ENCODE measurements around the gene SGTA.

The SGTA gene

DNA sequence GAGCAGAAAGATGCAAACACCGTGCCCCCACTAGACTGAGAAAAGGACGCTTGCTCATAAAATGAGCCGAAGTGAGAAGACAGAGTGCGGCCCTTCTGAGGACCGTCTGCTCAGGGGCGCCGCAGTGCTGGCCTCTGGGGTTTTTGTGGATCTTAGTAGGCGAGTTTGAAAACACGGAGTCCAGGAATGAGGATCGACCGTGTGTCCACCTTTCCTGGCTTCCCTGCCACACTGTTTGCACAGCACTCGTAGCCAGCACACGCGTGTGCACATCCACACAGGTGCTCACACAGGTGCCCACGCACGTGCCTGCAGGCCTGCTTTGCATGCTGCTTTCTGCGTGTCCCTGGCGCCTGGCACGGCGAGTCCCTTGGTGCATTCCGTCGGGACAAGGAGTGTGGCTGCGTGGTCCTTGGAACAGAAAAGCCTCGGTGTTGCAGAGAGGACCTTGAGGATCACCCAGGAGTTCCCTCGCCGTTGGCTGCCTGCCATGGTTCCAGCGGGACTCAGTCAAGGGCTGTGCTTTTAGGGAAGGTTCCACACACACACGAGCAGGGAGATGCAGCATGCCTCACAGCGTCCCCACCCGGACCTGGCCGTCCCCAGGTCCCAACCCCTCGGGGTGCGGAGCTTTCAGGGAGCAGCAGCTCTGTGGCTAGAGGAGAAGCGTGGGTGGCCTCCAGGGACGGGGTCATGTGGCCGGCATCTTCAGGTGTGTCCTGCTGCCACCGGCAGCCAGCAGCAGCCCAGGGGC lies 26.5 kb upstream of the SGTA start:
- no peak for DNase-seq

DNA sequence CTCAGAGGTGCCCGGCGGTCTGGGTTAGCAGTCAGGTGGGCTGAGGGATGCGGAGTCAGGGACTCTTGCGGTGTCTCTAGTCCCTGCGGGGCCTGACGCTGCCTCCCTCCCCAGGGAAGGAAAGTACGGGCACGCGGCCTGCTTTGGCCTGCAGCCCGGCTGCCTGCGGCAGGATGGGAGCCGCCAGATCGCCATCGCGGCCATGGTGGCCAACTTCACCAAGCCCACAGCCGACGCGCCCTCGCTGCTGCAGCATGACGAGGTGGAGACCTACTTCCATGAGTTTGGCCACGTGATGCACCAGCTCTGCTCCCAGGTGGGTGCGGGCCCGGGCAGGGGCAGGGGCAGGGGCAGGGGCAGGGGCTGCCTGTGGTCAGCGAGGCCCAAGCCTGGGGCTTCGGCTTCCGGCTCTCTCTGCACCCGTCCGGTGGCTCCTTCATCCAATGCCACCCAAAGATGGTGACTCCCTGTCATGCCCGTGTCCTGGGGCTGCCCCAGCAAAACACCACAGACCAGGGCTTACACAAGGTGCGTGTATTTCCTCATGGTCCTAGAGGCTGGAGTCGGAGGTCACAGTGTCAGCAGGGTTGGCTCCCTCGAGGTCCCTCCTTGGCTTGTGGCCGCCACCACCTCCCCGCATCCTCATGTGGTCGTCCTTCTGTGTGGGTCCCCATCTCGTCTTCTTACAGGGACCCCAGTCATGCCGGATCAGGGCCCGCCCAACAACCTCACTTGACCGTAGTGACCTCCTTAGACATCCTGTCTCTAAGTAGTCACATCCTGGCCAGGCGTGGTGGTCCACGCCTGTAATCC lies 25.3 kb upstream of the SGTA start:
- no peak for DNase-seq

DNA sequence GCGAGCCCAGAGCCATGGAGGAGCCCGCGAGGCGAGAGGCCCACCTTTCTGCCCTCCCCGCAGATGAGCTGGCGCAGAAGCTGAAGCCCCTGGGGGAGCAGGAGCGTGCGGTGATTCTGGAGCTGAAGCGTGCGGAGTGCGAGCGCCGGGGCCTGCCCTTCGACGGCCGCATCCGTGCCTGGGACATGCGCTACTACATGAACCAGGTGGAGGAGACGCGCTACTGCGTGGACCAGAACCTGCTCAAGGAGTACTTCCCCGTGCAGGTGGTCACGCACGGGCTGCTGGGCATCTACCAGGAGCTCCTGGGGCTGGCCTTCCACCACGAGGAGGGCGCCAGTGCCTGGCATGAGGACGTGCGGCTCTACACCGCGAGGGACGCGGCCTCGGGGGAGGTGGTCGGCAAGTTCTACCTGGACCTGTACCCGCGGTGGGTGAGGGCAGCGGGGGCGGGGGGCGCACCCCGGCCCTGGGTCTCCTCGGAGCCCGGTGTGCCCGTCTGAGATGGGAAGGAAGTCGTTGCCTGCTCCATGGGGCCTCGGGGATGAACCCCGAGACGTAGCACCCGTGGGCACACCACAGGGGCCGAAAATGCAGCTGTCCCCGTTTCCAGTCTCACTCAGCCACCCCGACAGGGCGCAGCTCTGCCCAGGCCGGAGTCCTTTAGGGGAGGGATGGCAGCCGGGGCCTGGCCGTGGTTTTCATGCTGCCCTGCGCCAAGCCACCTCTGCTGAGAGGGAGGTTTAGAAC lies 24.5 kb upstream of the SGTA start:
- DNase-seq, result no peak

DNA sequence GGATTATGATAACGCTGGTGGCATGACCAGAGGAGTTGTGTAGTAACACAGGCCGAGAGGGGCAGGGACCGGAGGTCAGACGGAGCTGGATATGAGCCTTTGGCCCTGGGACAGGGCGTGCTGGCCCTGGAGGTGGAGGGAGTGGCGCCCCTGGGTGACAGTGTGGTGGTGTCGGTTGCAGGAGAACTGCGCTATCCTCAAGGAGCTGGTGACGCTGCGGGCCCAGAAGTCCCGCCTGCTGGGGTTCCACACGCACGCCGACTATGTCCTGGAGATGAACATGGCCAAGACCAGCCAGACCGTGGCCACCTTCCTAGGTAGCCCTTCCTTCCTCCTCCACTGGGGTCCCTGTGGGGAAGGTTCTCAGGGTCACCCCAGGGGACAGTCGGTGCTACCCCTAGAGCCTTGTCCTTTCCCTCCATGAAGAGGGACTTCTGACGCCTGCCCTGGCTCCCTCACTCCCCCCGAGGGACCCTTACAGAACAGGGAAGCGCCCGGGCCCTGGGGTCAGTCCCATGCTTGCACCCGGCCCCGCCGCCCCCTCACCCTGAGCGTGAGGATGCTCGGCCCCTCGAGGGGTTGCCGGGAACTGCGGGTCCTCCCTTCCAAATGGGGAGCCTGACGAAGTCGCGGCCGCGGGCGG lies 23.8 kb upstream of the SGTA start:
- no peak for DNase-seq

DNA sequence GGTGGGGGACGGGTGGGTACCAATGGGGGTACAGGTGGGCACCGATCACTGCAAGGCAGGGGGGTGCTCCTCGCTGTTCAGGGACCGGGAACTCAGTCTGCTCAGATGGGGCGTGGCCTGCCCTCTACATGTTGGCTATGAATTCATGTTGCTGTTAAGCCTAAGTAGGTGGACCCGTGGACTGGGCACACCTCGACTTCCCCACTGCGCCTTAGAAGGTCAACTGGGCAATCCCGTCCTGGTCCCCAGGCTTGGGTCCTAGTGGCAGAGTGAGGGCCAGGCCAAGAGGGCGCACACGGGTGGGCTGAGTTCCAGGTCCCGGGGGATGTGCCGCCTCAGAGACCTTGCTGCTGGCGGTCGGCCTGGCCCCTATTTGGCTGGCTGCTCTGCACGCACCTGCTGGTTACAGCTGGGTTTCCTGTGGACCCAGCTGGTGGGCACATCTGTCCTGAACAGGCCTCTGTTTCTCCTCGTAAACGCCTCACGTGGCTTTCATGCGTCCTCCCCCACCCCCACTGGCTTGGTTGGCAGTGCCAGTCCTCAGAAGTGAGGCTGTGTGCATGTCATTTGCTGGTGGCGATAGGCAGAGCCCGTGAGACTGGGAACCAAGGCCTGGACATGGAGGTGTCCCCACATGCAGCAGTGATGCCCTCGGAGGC lies 23.0 kb upstream of the SGTA start:
- no peak for DNase-seq

DNA sequence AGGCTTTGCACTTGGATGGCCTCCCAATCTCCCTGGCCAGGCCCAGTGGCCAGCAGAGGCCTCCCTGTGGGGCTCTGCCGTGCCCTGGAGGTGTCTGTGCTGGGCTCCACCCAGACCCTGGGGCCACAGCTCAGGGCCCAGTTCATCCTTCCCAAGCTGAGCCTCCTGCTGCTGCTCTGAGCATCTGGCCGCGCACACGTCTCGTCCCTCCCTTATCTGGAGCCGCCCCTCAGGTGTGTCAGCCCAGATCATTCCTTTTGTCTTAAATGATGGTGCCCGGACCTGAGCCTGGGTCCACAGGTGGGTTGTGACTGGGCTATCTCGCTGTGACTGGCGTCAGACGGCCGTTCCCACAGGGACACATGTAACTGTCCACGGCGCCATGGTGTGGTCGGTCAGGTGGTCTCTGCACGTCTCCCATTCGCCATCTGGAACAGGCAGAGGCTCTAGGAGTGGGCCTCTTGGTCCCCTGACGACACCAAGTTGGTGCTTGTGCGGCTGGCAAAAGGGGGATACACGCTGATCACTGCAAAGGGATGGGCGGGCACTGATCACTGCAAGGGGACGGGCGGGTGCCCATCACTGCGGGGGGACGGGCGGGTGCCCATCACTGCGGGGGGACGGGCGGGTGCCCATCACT lies 22.3 kb upstream of the SGTA start:
- DNase-seq, result no peak

DNA sequence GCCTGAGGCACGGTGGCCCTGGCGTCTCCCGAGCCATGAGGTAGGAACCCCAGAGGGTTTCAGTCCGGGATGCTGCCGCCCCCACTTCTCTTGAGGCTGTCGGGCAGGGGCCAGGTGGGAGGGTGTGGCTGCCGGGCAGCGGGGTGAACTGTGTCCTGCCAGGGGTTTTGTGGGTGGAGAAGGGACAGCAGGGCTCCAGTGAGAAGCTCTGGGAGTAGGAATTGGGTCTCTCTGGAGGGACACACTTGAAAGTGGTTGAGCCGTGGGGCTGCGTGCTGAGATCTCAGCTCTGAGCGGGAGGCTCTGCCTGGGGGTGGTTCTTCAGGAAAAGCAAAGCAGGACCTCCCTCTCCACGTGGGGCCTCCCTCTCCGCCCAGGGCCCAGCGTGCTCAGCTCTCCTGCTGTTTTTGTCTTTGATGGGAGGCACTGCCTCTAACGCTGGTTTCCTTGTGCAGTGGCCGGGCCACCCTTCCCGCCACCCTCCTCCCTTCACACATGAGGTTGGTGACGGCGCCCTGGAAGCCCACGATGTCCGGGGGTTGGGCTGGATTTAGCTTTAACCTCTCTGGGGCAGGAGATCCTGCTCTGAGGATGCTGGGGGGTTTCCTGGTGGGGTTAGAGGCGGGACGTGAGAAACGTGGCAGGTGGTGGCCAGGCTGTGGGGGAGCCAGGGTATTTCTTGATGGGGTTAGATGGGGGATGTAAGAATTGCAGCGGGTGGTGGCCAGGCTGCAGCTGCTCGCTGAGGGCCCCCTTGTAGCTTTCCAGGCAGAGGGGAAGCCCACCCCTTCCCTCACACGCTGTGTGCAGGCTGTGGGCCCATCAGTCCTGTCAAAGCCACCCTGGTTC lies 21.3 kb upstream of the SGTA start:
- no peak for DNase-seq

DNA sequence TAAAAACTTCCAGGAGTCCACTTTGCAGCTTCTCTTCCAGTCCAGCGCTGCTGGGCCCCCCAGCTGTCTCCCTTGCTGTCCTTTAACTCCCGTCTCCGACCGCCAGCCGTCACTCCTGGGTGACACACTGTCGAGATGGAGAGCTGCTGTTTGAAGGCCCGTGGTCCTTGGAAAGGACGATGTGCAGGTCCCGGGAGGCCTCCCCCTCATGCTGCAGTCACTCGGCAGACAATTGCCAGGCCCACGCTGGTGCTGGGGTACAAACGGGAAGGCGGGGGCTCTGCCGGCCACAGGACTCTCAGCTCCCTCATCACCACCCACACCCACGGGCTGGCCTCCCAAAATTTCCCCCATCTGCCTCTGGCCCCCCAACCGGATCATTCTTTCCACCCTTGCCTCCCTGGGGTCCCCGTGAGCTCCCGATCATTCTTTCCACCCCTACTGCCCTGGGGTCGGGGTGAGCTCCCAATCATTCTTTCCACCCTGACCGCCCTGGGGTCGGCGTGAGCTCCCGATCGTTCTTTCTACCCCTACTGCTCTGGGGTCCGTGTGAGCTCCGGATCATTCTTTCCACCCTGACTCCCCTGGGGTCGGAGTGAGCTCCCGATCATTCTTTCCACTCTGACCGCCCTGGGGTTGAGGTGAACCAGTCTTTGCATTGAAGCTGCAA lies 20.5 kb upstream of the SGTA start:
- no peak for DNase-seq

DNA sequence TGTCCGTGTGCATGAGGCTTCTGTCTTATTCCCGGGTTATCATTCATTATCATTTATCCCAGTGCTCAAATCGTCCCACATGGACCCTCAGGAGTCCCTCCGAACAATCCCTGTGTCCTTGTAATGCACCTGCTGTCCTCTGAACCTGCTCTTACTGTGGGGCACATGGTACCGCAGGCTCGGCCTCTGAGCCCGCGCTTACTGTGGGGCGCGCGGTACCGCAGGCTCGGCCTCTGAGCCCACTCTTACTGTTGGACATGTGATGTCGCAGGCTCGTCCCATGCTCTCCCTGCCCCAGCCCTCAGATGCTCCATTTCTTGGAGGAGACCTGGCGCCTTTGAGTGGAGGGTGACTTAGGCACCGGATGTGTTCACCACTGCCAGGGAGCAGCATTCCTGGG lies 19.8 kb upstream of the SGTA start:
- no peak for DNase-seq

DNA sequence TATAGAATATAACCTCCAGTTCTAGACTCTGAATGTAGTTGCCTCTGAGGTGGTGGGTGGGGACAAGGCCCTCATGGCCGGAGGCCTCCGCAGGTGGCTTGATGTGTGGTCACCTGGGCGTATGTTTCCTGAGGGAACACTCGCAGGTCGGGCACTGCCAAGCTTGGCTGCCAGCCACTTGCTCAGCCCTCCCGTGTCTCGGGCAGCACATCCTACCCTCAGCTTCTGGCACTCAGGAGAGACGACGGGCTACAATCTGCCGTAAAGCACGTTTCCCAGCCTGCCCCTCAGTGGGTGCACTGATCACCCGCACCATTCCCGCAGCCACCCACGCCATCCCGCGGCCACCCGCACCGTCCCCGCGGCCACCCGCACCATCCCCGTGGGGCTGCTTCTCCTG lies 17.4 kb upstream of the SGTA start:
- DNase-seq, result no peak

DNA sequence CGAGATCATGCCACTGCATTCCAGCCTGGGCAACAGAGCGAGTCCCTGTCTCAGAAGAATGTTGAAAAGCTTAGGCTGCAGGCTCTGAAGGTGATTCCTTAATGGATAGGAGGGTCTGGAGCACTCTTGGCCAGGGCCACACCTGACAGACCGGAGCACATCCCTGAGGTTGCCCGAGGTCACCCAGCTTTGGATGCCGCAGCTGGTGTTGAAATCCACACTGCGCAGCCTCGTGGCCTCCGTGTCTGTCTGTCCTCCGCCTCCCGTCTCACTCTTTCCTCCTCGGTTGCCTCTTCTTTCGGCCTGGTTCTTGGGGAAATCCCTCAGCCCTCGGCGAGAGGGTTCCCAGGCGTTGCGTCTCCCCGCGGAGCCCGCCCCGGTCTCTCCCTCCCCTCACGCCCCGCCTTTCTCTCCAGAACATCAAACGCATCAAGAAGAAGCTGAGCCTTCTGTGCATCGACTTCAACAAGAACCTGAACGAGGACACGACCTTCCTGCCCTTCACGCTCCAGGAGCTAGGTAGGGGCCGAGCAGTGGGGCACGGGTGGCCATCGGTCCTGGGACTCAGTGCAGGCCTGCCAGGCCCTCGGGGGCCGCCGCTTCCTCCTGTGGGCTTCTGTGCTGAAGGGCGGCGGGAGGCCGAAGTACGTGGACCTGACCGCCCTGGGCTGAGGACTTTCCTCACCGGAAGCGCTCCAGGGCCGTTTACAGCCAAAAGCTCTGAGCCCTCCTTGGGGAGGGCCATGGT lies 16.4 kb upstream of the SGTA start:
- no peak for DNase-seq

DNA sequence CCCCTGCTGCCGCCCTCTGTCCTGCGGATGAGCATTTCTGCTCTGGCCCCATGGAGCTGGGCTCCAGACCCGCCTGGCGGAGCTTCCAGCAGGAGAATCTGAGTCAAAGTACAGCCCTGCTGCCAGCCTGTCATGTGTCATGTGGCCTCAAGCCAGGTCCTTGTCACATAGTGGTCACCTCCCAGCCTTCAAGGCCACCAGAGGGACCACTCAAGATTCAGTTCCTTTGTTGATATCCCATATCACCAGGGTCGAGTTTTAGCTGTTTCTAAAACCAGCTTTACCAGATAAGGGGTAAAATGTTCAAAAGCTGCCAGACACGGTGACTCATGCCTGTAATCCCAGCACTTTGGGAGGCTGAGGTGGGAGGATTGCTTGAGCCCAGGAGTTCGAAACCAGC lies 15.7 kb upstream of the SGTA start:
- DNase-seq, result no peak

DNA sequence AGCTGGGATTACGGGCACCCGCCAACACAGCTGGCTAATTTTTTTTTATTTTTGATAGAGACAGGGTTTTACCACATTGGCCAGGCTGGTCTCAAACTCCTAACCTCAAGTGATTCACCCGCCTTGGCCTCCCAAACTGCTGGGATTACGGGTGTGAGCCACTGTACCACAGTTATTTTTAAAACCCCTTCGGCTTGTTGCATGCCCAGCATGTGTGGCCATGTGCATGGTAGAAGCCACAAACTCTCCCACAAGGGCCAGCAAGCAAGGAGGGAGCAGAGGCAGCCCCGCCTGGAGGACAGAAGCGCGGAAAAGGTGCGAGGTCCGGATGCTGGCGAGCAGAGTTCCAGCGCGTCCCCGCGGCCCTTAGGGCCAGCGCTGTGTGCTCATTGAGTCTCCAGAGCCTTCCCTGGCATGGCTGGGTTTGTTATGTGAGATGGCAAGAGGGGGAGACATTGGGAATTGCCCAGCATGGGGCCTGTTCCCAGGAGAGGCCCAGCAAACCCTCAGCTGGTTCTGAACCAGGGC lies 15.1 kb upstream of the SGTA start:
- no peak for DNase-seq

DNA sequence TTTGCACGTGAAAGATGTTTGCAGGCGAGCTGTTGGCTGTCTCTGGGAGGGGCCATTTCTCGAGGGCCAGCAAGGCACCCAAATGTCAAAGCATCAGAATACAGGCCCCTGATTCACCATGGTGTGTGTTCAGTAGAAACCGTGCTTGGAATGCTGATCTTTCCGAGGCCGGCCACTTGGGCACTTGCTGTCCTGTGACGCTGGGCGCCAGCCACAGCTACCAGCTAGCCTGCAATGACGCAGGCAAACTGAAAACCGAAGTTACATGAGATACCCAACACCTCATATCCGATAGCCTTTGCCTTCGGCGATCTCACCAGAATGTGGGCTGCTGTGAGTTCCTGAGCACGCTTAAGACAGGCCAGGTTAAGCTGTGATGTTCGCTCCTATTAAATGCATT lies 14.2 kb upstream of the SGTA start:
- DNase-seq, result no peak

DNA sequence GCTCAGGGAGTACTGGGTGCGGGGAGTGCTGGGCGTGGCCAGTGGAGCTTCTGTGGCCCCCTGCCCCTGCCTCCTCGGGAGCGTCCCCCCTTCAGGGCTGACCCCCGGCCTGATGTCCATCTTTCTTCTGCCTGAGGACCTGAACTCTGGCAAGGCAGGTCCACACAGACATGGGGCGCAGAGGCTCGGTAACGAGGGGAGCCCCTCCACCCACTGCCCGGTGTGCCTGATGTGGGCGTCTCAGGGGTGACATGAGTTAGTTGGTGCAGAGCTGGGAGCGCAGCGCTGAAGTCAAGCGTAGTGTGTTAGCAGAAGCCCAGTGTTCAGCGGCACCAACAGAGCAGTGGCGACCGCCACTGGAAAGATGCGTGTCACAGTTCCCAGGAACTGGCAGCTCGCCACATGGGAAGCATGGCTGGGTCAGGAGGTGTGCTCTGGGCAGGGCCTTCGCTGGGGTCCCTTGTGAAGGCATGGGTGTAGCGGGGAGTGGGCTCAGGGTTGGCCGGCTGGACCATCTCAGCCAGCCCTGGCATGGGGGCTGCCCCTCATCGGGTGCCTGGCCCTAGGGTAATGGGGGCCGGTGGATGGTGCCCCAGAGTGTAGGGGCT lies 13.7 kb upstream of the SGTA start:
- DNase-seq, result no peak

DNA sequence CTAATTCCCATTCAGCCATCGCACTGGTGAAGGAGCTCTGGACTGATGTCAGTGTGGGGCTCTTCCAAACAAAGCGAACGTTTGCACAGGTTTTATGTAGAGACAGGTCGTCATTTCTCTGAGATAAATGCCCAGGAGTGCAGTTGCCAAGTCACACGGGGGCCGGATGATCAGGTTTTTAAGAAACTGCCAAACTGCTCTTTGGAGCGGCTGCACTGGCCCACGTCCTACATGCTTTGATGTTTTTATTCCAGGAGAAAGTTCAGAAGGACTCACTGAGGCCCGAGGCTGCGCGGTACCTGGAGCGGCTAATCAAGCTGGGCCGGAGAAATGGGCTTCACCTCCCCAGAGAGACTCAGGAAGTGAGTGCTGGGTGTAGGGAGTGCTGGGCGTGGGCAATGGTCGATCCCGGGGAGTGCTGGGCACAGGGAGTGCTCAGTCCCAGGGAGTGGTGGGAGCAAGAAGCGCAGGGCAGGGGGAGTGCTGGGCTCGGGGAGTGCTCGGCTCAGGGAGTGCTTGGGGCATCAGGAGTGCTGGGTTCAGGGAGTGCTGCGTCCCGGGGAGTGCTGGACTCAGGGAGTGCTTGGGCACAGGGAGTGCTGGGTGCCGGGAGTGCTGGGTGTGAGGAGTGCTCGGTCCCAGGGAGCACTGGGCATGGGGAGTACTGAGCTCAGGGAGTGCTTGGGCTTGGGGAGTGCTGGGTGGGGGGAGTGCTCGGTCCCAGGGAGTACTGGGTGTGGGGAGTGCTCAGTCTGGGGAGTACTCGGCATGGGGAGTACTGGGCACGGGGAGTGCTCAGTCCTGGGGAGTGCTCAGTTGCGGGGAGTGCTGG lies 13.0 kb upstream of the SGTA start:
- DNase-seq, result no peak

DNA sequence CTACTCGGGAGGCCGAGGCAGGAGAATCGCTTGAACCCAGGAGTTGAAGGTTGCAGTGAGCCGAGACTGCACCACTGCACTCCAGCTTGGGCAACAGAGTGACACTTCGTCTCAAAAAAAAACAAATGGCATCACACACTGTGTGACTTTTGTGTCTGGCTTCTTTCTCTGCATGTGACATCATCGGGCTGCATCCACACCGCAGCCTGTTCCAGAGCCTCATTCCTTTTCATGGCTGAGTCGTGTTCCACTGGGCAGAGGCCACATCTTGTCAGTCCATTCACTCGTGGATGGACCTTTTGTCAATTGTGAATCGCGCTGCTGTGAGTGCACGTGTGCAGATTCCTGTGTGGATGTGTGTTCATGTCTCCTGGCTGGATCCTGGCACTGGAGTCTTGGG lies 10.5 kb upstream of the SGTA start:
- no peak for DNase-seq

DNA sequence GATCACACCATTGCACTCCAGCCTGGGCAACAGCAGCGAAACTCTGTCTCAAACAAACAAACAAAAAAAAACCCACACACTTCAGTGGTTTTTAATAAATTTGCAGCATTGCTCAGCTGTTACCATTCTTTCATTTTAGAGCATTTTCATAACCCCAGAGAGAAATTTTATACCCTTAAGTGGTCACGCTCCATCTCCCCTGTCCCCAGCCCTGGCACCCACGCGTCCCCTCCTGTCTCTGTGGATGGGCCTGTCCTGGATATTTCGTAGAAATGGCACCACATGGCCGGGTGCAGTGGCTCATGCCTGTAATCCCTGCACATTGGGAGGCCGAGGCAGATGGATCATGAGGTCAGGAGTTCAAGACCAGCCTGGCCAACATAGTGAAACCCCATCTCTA lies 10.1 kb upstream of the SGTA start:
- no peak for DNase-seq
